Measurements from ENCODE around the gene ERICH6B. TPM values are rescaled to one million over a fixed set of nuclear protein-coding genes. Genes with fewer than 3 reads are reported as not detected.

ERICH6B gene
- total and polyA plus RNA-seq, 7 donors = not detected

DNA sequence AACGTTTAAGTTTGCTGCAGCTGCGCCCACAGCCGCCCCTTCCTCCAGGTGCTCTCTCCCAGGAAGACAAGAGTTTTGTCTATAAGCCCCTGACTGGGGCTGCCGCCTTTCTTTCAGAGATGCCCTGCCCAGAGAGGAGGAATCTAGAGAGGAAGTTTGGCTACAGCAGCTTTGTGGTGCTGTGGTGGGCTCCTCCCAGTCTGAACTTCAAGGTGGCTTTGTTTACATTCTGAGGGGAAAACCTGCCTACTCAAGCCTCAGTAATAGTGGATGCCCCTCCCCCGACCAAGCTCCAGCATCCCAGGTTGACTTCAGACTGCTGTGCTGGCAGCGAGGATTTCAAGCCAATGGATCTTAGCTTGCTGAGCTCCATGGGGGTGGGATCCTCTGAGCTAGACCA is 6.4 kb upstream of the ERICH6B start:
- H3K36me3 ChIP-seq = no peaks in the 10 kb centered on the region

GRCh38 chr13:45607931-45608330 is 7.6 kb downstream of the ERICH6B start:
- 59 to 61% methylated on average over 3 of the region's 3 CpGs for WGBS, 2 donors
- Histone ChIP-seq H3K27me3 (no peaks in the 10 kb centered on the region), H3K4me1 (no peaks in the 10 kb centered on the region), H3K27ac (no peak overlapping the region), H3K9me3 (no peaks in the 10 kb centered on the region), H3K36me3 (no peaks in the 10 kb centered on the region), H3K4me3 (no peak overlapping the region)
- no peak for DNase-seq
- intact Hi-C loops (cut with DNase I) = no loop called here
- TF ChIP-seq, protein P1, sequence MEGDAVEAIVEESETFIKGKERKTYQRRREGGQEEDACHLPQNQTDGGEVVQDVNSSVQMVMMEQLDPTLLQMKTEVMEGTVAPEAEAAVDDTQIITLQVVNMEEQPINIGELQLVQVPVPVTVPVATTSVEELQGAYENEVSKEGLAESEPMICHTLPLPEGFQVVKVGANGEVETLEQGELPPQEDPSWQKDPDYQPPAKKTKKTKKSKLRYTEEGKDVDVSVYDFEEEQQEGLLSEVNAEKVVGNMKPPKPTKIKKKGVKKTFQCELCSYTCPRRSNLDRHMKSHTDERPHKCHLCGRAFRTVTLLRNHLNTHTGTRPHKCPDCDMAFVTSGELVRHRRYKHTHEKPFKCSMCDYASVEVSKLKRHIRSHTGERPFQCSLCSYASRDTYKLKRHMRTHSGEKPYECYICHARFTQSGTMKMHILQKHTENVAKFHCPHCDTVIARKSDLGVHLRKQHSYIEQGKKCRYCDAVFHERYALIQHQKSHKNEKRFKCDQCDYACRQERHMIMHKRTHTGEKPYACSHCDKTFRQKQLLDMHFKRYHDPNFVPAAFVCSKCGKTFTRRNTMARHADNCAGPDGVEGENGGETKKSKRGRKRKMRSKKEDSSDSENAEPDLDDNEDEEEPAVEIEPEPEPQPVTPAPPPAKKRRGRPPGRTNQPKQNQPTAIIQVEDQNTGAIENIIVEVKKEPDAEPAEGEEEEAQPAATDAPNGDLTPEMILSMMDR (IDR thresholded peaks at IDR 0.05) = no peak
- TF ChIP-seq EP300 (IDR thresholded peaks at IDR 0.05) (no peak), POLR2A (IDR thresholded peaks at IDR 0.05) (no peak), POLR2AphosphoS5 (IDR thresholded peaks at IDR 0.05) (no peak)

More for the DNA sequence above, 6.4 kb upstream of the ERICH6B start:
- no peak for DNase-seq
- Histone ChIP-seq H3K27me3 (peaks cover 0 to 20% (median 4%) of the 10 kb centered on the region in 3 donors), H3K27ac (no peak overlapping the region), H3K4me3 (no peak overlapping the region), H3K4me1 (no peaks in the 10 kb centered on the region), H3K9me3 (no peaks in the 10 kb centered on the region)
- TF ChIP-seq, protein P1 (IDR thresholded peaks at IDR 0.05) = no peak
- TF ChIP-seq POLR2AphosphoS5 (IDR thresholded peaks at IDR 0.05) (no peak), EP300 (IDR thresholded peaks at IDR 0.05) (no peak), POLR2A (IDR thresholded peaks at IDR 0.05) (no peak)
- 20 to 24% methylated on average over 6 of the region's 6 CpGs for WGBS, 2 donors
- intact Hi-C loops (cut with DNase I) = no loop called here

GRCh38 chr13:45604892-45605291 is 10.6 kb downstream of the ERICH6B start:
- Histone ChIP-seq H3K4me1 (no peaks in the 10 kb centered on the region), H3K27ac (no peak overlapping the region), H3K27me3 (no peaks in the 10 kb centered on the region), H3K9me3 (no peaks in the 10 kb centered on the region), H3K36me3 (no peaks in the 10 kb centered on the region), H3K4me3 (no peak overlapping the region)
- TF ChIP-seq POLR2AphosphoS5 (IDR thresholded peaks at IDR 0.05) = no peak
- TF ChIP-seq, protein P1 (IDR thresholded peaks at IDR 0.05) = no peak
- TF ChIP-seq POLR2A (IDR thresholded peaks at IDR 0.05) = no peak
- TF ChIP-seq EP300 (IDR thresholded peaks at IDR 0.05) = no peak
- DNase-seq = no peak
- intact Hi-C loops (cut with DNase I) = no loop called here
- 47 to 63% methylated on average over 4 of the region's 4 CpGs for WGBS, 2 donors

GRCh38 chr13:45603338-45603737 is 12.2 kb downstream of the ERICH6B start:
- no peaks in the 10 kb centered on the region for H3K9me3 ChIP-seq
- no peak for TF ChIP-seq EP300 (IDR thresholded peaks at IDR 0.05)
- no peak for TF ChIP-seq POLR2AphosphoS5 (IDR thresholded peaks at IDR 0.05)
- TF ChIP-seq, protein P1 (IDR thresholded peaks at IDR 0.05) = no peak
- TF ChIP-seq POLR2A (IDR thresholded peaks at IDR 0.05) = no peak
- 81 to 91% methylated on average over 4 of the region's 4 CpGs for WGBS, 2 donors
- no peak for DNase-seq
- no peak overlapping the region for H3K4me3 ChIP-seq
- H3K27me3 ChIP-seq = no peaks in the 10 kb centered on the region
- H3K4me1 ChIP-seq = no peaks in the 10 kb centered on the region
- H3K27ac ChIP-seq = no peak overlapping the region
- no peaks in the 10 kb centered on the region for H3K36me3 ChIP-seq
- intact Hi-C loops (cut with DNase I) = no loop called here

All from sigmoid colon (tissue), 7 donors.